Measurements from ENCODE around the gene DENND1A.

DENND1A gene

GRCh38 chr9:123630233-123630632, 299.7 kb downstream of the DENND1A start:
- no peak for DNase-seq (ENCODE audit: low read depth in 2 of 2)

GRCh38 chr9:123629531-123629930, 300.4 kb downstream of the DENND1A start:
- no peak for DNase-seq (ENCODE audit: low read depth in 2 of 2)
- H3K4me3 ChIP-seq (replicated peaks in 1 of 2; ENCODE audit: low read depth in 2 of 2, low read length in 2 of 2), result no peak overlapping the region
- no peak for TF ChIP-seq CTCF (IDR thresholded peaks at IDR 0.05; ENCODE audit: low read depth, low read length)

More at GRCh38 chr9:123630233-123630632, 299.7 kb downstream of the DENND1A start:
- H3K4me3 ChIP-seq (replicated peaks in 1 of 2; ENCODE audit: low read depth in 2 of 2, low read length in 2 of 2), result no peak overlapping the region
- TF ChIP-seq CTCF (IDR thresholded peaks at IDR 0.05; ENCODE audit: low read depth, low read length), result no peak

- H3K4me3 ChIP-seq (replicated peaks in 1 of 2; ENCODE audit: low read depth in 2 of 2, low read length in 2 of 2), result no peak overlapping the region
- no peak for DNase-seq (ENCODE audit: low read depth in 2 of 2)
- no peak for TF ChIP-seq CTCF (IDR thresholded peaks at IDR 0.05; ENCODE audit: low read depth, low read length)
Measured at GRCh38 chr9:123622711-123623241, 307.1 kb downstream of the DENND1A start.

- no peak for DNase-seq (ENCODE audit: low read depth in 2 of 2)
- no peak overlapping the region for H3K4me3 ChIP-seq (replicated peaks in 1 of 2; ENCODE audit: low read depth in 2 of 2, low read length in 2 of 2)
- TF ChIP-seq CTCF (IDR thresholded peaks at IDR 0.05; ENCODE audit: low read depth, low read length), result no peak
Measured at GRCh38 chr9:123620239-123620638, 309.7 kb downstream of the DENND1A start.

- no peak for DNase-seq (ENCODE audit: low read depth in 2 of 2)
- no peak for TF ChIP-seq CTCF (IDR thresholded peaks at IDR 0.05; ENCODE audit: low read depth, low read length)
- H3K4me3 ChIP-seq (replicated peaks in 1 of 2; ENCODE audit: low read depth in 2 of 2, low read length in 2 of 2), result no peak overlapping the region
Measured at GRCh38 chr9:123617952-123618678, 311.8 kb downstream of the DENND1A start.

- no peak for TF ChIP-seq CTCF (IDR thresholded peaks at IDR 0.05; ENCODE audit: low read depth, low read length)
- DNase-seq (ENCODE audit: low read depth in 2 of 2), result no peak
- H3K4me3 ChIP-seq (replicated peaks in 1 of 2; ENCODE audit: low read depth in 2 of 2, low read length in 2 of 2), result no peak overlapping the region
Measured at GRCh38 chr9:123617286-123617685, 312.6 kb downstream of the DENND1A start.
